Measurements from ENCODE around the gene MUC16.

The MUC16 gene

GRCh38 chr19:9041023-9041422 lies 30.8 kb upstream of the MUC16 start:
- H3K27ac ChIP-seq (ENCODE audit: low read length), result no peak overlapping the region
- H3K9me3 ChIP-seq (ENCODE audit: insufficient read depth, low read depth, low read length), result no peaks in the 10 kb centered on the region
- no peak overlapping the region for H3K4me3 ChIP-seq (ENCODE audit: low read length)
- H3K9ac ChIP-seq (ENCODE audit: low read depth, low read length), result no peak overlapping the region
- no peaks in the 10 kb centered on the region for H3K36me3 ChIP-seq (ENCODE audit: insufficient read depth, low read depth, low read length)
- H3K4me1 ChIP-seq (ENCODE audit: insufficient read depth, low read length), result no peaks in the 10 kb centered on the region
- H3K27me3 ChIP-seq (ENCODE audit: insufficient read depth, low read length), result no peaks in the 10 kb centered on the region

DNA sequence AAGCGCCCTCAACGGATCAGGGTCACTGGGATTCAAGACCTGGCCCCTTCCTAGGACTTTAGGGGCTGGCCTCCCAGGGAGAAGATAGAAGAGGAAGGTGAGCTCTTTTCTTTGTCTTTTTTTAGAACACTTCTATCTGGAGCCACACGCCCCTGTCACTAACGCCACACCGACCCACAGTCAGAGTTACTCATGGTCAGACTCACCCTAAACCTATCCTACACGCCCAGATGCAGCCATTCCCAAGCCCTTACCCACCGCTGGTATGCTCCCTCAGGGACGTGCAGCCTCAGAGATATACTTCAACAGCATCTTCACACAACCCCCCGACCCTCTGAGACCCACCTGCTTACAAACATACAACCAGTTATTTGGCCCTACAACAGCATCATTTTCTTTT lies 29.9 kb upstream of the MUC16 start:
- Histone ChIP-seq H3K9me3 (ENCODE audit: insufficient read depth, low read depth, low read length) (no peaks in the 10 kb centered on the region), H3K9ac (ENCODE audit: low read depth, low read length) (no peak overlapping the region), H3K4me1 (ENCODE audit: insufficient read depth, low read length) (no peaks in the 10 kb centered on the region), H3K36me3 (ENCODE audit: insufficient read depth, low read depth, low read length) (no peaks in the 10 kb centered on the region), H3K27ac (ENCODE audit: low read length) (no peak overlapping the region), H3K4me3 (ENCODE audit: low read length) (no peak overlapping the region), H3K27me3 (ENCODE audit: insufficient read depth, low read length) (no peaks in the 10 kb centered on the region)

DNA sequence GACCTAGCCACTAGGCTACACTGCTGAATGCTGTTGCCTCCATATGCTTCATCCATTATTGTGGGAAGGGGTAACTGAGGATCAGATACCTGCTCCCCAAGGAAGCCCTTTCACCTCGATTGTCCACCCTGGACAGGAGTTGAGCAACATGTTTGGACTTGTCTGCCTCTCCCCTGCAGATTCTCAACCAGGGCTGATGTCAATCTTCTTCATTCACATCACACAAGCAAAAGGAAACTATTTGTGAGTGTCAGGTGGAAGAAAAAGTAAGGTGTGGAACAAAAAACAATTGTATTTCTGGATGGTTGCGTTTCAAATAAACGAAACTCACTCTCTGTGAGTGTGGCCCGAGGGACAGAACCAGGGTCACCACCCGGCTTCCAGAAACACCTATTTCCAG lies 29.5 kb upstream of the MUC16 start:
- Histone ChIP-seq H3K4me3 (ENCODE audit: low read length) (no peak overlapping the region), H3K36me3 (ENCODE audit: insufficient read depth, low read depth, low read length) (no peaks in the 10 kb centered on the region), H3K4me1 (ENCODE audit: insufficient read depth, low read length) (no peaks in the 10 kb centered on the region), H3K27me3 (ENCODE audit: insufficient read depth, low read length) (no peaks in the 10 kb centered on the region), H3K9me3 (ENCODE audit: insufficient read depth, low read depth, low read length) (no peaks in the 10 kb centered on the region), H3K9ac (ENCODE audit: low read depth, low read length) (no peak overlapping the region), H3K27ac (ENCODE audit: low read length) (no peak overlapping the region)

DNA sequence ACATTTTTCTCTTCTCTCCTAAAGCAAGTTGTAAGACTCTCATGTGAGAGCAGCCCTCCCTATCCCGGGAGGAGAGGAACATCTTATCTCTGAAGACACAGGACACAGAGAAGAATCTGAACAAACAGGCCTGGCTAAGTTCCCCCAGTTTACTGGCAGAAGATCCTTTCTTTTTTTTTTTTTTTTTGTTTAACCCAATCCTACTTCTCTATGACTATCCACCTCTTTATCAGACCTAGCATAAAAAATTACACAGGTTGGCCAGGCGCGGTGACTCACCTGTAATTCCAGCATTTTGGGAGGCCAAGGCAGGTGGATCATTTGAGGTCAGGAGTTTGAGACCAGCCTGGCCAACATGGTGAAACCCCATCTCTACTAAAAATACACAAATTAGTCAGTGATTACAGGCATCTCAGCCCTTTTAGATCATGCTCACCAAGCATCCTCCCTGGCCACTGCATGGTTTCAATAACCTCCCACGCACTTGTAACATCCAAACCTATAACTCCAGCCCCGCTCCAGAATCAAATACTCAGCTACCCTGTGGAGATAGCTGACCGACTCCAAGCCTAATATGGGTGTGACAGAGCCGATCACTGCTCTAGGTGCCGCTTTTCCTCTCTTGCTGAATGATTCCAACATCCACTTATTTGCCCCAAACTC lies 27.3 kb upstream of the MUC16 start:
- Histone ChIP-seq H3K36me3 (ENCODE audit: insufficient read depth, low read depth, low read length) (no peaks in the 10 kb centered on the region), H3K27ac (ENCODE audit: low read length) (no peak overlapping the region), H3K4me1 (ENCODE audit: insufficient read depth, low read length) (no peaks in the 10 kb centered on the region), H3K27me3 (ENCODE audit: insufficient read depth, low read length) (no peaks in the 10 kb centered on the region), H3K9me3 (ENCODE audit: insufficient read depth, low read depth, low read length) (no peaks in the 10 kb centered on the region), H3K9ac (ENCODE audit: low read depth, low read length) (no peak overlapping the region), H3K4me3 (ENCODE audit: low read length) (no peak overlapping the region)

DNA sequence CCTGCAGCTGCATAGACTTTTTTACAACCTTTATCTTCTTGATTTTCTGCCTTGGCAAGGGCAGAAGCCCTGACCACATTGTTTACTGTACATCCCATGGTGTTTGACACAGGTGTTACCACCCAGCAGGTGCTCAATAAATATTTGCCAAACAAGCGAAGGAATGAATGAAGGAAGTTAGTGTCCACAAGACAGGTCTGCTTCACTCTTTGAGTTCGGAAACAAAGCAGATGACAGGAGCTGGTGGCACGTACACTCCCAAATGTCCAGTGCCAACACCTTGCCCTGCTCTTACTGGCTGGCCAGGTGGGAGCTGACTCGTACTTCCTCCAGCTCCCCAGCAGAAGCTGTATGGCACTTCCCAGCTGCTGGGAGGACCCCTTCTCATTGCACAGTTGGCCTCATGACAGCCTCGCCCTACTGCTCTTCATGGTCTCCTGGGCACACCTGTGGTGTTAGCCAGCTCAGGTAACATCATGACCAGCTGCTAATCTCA lies 22.0 kb upstream of the MUC16 start:
- H3K9me3 ChIP-seq (ENCODE audit: insufficient read depth, low read depth, low read length), result no peaks in the 10 kb centered on the region
- H3K9ac ChIP-seq (ENCODE audit: low read depth, low read length), result no peak overlapping the region
- no peaks in the 10 kb centered on the region for H3K4me1 ChIP-seq (ENCODE audit: insufficient read depth, low read length)
- H3K36me3 ChIP-seq (ENCODE audit: insufficient read depth, low read depth, low read length), result no peaks in the 10 kb centered on the region
- no peak overlapping the region for H3K27ac ChIP-seq (ENCODE audit: low read length)
- H3K27me3 ChIP-seq (ENCODE audit: insufficient read depth, low read length), result no peaks in the 10 kb centered on the region
- no peak overlapping the region for H3K4me3 ChIP-seq (ENCODE audit: low read length)

GRCh38 chr19:9018163-9018875 lies 8.1 kb upstream of the MUC16 start:
- H3K4me3 ChIP-seq (ENCODE audit: low read length), result no peak overlapping the region
- H3K36me3 ChIP-seq (ENCODE audit: insufficient read depth, low read depth, low read length), result no peaks in the 10 kb centered on the region
- no peak overlapping the region for H3K27ac ChIP-seq (ENCODE audit: low read length)
- H3K4me1 ChIP-seq (ENCODE audit: insufficient read depth, low read length), result no peaks in the 10 kb centered on the region
- no peaks in the 10 kb centered on the region for H3K9me3 ChIP-seq (ENCODE audit: insufficient read depth, low read depth, low read length)
- no peaks in the 10 kb centered on the region for H3K27me3 ChIP-seq (ENCODE audit: insufficient read depth, low read length)
- no peak overlapping the region for H3K9ac ChIP-seq (ENCODE audit: low read depth, low read length)

DNA sequence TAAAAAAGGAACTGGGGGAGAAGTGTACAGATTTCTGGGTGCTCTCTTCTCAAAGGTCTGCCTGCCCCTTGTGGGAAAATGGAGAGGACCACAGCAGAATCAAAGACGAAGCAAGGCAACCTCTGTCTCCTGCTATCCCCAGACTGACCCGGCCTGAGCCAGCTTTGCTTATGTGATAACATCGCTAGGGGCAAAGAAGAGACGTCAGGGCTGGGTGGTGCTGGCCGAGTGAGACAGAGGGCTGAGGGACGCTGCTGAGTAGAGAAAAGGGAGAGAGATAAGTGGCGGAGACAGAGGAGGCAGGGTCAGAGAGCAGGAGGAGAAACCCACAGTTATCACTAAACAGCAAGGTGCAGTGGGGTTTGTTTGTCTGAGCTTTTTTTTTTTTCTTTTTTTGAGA lies 4.6 kb upstream of the MUC16 start:
- Histone ChIP-seq H3K27ac (ENCODE audit: low read length) (no peak overlapping the region), H3K4me1 (ENCODE audit: insufficient read depth, low read length) (no peaks in the 10 kb centered on the region), H3K9me3 (ENCODE audit: insufficient read depth, low read depth, low read length) (no peaks in the 10 kb centered on the region), H3K36me3 (ENCODE audit: insufficient read depth, low read depth, low read length) (no peaks in the 10 kb centered on the region), H3K4me3 (ENCODE audit: low read length) (no peak overlapping the region), H3K9ac (ENCODE audit: low read depth, low read length) (no peak overlapping the region), H3K27me3 (ENCODE audit: insufficient read depth, low read length) (no peaks in the 10 kb centered on the region)

DNA sequence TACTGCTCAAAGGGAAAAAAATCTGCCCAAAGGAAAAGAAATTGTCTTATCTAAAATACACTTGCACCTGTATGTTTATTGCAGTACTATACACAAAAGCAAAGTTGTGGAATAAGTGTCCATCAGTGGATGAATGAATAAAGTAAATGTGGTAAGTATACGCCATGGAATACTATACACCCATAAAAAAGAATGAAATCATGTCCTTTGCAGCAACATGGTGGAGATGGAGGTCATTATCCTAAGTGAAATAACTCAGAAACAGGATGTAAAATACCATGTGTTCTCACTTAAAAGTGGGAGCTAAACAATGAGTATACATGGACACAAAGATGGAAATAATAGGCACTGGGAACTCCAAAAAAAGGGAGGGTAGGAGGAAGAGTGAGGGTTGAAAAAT lies 3.8 kb upstream of the MUC16 start:
- Histone ChIP-seq H3K4me1 (ENCODE audit: insufficient read depth, low read length) (no peaks in the 10 kb centered on the region), H3K27me3 (ENCODE audit: insufficient read depth, low read length) (no peaks in the 10 kb centered on the region), H3K4me3 (ENCODE audit: low read length) (no peak overlapping the region), H3K27ac (ENCODE audit: low read length) (no peak overlapping the region), H3K9ac (ENCODE audit: low read depth, low read length) (no peak overlapping the region), H3K9me3 (ENCODE audit: insufficient read depth, low read depth, low read length) (no peaks in the 10 kb centered on the region), H3K36me3 (ENCODE audit: insufficient read depth, low read depth, low read length) (no peaks in the 10 kb centered on the region)

DNA sequence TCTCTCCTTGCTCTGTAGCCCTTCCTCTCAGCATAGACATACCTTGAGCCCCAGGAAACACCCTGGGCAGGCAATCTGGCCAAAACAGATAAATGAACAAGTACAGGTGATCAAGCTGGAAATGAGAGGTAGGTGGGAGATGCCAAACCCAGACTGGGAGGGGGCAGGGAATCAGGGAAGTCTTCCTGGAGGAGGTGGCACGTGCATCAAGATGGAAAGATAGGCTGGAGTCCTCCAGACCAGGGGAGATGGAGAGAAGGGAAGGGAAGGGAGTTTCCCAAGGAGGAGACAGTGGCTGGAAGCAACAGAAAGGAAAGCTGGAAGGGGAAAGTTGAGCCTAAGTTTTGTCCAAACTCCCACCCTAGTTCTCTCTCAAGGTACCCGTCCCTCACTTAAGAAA lies 1.7 kb upstream of the MUC16 start:
- H3K36me3 ChIP-seq (ENCODE audit: insufficient read depth, low read depth, low read length), result no peaks in the 10 kb centered on the region
- H3K9me3 ChIP-seq (ENCODE audit: insufficient read depth, low read depth, low read length), result no peaks in the 10 kb centered on the region
- no peak overlapping the region for H3K4me3 ChIP-seq (ENCODE audit: low read length)
- H3K9ac ChIP-seq (ENCODE audit: low read depth, low read length), result no peak overlapping the region
- H3K27me3 ChIP-seq (ENCODE audit: insufficient read depth, low read length), result no peaks in the 10 kb centered on the region
- H3K4me1 ChIP-seq (ENCODE audit: insufficient read depth, low read length), result no peaks in the 10 kb centered on the region
- H3K27ac ChIP-seq (ENCODE audit: low read length), result no peak overlapping the region

DNA sequence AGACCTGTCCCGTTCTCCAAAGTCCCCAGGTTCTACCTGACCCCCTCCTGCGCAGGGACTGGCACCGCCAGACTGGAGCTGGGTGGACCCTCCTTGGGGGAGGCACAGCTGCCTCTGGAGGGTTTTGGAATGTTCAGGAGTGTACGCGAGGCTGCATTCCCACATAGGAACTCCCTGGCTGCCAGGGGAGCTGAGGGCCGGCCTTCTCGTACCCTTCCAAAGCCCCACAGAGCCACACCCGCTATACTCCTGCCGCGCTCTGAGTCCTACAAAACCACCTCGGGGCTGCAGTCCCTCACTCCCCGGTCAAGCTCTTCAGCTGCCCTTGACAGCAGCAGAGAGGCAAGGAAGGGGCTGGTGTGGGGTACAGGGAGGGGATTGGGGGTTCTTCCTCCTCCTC lies 484 bp upstream of the MUC16 start:
- no peaks in the 10 kb centered on the region for H3K4me1 ChIP-seq (ENCODE audit: insufficient read depth, low read length)
- no peak overlapping the region for H3K4me3 ChIP-seq (ENCODE audit: low read length)
- H3K9ac ChIP-seq (ENCODE audit: low read depth, low read length), result no peak overlapping the region
- no peaks in the 10 kb centered on the region for H3K27me3 ChIP-seq (ENCODE audit: insufficient read depth, low read length)
- no peaks in the 10 kb centered on the region for H3K9me3 ChIP-seq (ENCODE audit: insufficient read depth, low read depth, low read length)
- H3K36me3 ChIP-seq (ENCODE audit: insufficient read depth, low read depth, low read length), result no peaks in the 10 kb centered on the region
- no peak overlapping the region for H3K27ac ChIP-seq (ENCODE audit: low read length)

DNA sequence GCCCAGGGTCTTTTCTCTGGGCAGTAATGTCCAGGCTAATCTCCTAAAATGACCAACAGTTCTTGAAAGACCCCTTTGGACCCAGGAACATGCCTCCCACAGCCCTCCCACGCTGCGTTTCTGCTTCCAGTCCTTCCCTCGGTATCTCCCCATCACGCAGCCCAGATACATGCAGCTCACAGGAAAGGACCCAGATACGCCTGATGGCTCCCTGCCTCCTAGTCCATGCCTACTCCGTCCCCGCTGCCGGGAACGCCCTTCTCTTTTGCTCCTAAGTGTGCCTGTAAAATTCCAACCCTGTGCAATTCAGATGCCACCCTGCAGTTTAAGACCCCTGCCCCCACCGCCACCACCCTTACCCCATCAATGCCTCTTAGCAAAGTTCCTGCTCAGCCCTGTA lies 778 bp downstream of the MUC16 start:
- no peak overlapping the region for H3K4me3 ChIP-seq (ENCODE audit: low read length)
- H3K27me3 ChIP-seq (ENCODE audit: insufficient read depth, low read length), result no peaks in the 10 kb centered on the region
- no peaks in the 10 kb centered on the region for H3K9me3 ChIP-seq (ENCODE audit: insufficient read depth, low read depth, low read length)
- H3K4me1 ChIP-seq (ENCODE audit: insufficient read depth, low read length), result no peaks in the 10 kb centered on the region
- no peaks in the 10 kb centered on the region for H3K36me3 ChIP-seq (ENCODE audit: insufficient read depth, low read depth, low read length)
- no peak overlapping the region for H3K9ac ChIP-seq (ENCODE audit: low read depth, low read length)
- no peak overlapping the region for H3K27ac ChIP-seq (ENCODE audit: low read length)

GRCh38 chr19:9008667-9009066 lies 1.5 kb downstream of the MUC16 start:
- Histone ChIP-seq H3K4me3 (ENCODE audit: low read length) (no peak overlapping the region), H3K4me1 (ENCODE audit: insufficient read depth, low read length) (no peaks in the 10 kb centered on the region), H3K27me3 (ENCODE audit: insufficient read depth, low read length) (no peaks in the 10 kb centered on the region), H3K36me3 (ENCODE audit: insufficient read depth, low read depth, low read length) (no peaks in the 10 kb centered on the region), H3K27ac (ENCODE audit: low read length) (no peak overlapping the region), H3K9ac (ENCODE audit: low read depth, low read length) (no peak overlapping the region), H3K9me3 (ENCODE audit: insufficient read depth, low read depth, low read length) (no peaks in the 10 kb centered on the region)
